H54 (cell line): ENCODE results near the gene SORT1.
A peak's percentile ranks its signal among the peaks of the same experiment; 100 is the strongest.
"Not testable (repeated sequence)": the region's sequence is repeated elsewhere in the genome, so short reads cannot be mapped to it uniquely, and the experiment has no call there.

Experiments used
- DNase-seq: peaks from one replicate; pipeline ENCODE4 v3.0.0; 2011; ENCODE audit warnings: low spot score, mixed read lengths; ENCODE audit not compliant: insufficient read length
- FAIRE-seq: peaks from 3 replicates; lab custom pipeline; 2011; peaks lifted over from hg19 to GRCh38; lab: Jason Lieb, UNC
- POLR2A ChIP-seq: IDR thresholded peaks from 2 replicates; pipeline ENCODE4 v1.6.1; 2011; ENCODE audit warnings: low read depth, mild to moderate bottlenecking, low read length

The SORT1 gene

DNA sequence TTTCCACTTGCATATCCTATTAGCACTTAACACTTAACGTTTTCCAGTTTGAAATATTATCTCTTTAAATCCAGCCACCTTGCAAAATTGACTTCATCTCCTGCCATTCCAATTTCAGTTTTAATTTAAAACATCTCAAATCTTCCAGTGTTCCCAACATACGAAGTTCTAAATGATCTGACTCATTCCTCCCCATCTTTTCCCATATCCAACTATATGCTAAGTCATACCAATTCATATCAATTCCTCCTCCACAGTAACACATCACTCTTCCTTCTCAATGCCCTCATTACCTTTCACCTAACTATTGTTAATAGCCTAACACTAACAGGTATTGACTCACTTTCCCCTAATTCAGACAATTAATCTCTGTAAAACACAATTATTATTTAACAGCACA is 25.8 kb upstream of the SORT1 start:
- no peak for DNase-seq
- no peak for TF ChIP-seq POLR2A
- FAIRE-seq = no peak

DNA sequence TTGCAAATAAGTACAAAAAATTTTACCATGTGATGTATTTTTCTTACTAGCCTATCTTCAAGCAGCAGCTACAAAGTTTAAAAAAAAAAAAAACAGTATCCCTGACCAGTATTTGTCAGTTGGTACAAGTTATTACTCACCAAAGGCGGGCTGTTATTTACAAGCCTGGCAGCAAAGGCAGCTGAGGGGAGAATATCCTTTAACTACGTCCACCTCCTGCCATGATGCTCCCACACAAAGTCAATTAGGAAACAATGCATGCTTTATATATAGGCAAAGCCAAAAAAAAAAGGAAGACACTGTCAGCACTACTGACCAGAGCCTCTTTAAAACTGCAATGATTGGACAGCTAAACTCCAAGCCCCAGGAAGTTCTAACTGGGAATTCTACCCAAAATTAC is 14.8 kb upstream of the SORT1 start:
- no peak for DNase-seq

DNA sequence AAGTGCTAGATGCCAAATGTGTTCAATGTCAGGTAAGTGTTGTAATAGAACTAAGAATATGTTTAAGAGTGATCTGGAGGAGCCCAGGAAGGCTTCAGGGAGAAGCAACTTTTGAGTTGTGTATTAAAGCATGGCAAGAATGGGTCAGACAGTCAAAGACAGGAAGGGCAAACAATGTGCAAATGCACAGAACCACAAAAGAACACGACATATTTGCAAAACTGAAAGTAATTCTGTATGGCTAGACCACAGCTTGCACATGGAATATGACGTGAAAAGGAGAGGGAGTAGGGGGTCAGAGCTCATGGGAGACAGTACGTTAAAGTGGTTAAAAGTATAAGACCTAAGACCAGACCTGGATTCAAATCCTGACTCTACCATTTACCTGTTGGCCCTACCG is 7.1 kb upstream of the SORT1 start:
- TF ChIP-seq POLR2A = no peak
- no peak for DNase-seq
- no peak for FAIRE-seq

More for the DNA sequence above, 14.8 kb upstream of the SORT1 start:
- TF ChIP-seq POLR2A = no peak
- no peak for FAIRE-seq

- no peak for FAIRE-seq
- no peak for TF ChIP-seq POLR2A
Observed at GRCh38 chr1:109402025-109402424, 4.3 kb upstream of the SORT1 start.

GRCh38 chr1:109400035-109400655 is 2.4 kb upstream of the SORT1 start:
- TF ChIP-seq POLR2A = no peak
- FAIRE-seq = no peak
- DNase-seq = no peak

More at GRCh38 chr1:109402025-109402424, 4.3 kb upstream of the SORT1 start:
- no peak for DNase-seq

DNA sequence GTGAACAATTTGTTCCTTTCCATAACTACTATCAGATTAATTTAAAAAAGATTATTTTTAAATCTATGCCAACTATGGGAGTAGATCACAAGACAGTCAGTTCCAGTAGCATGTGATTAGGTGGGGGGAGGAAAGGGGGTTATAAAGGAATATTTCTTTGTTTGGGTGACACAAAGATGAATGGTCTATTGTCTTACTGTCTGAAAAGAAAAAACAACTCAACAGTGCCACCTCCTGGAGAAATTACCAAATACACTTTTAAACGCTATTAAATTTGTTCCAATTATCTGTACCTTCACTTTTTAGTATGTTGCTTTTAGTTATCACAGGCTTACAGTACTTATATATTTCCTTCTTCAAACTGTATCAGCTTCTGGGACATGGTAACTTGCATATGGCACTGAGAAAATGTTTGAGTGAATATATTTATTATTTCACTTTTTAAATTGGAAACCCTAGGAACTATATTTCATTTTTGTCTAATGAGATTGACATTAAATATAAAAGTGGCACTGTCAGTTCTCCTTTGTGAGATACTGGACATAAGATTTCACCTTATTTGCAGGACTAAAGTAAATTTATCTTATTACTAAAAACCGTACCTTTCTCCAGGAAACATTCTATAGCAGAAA is 1.7 kb upstream of the SORT1 start:
- no peak for TF ChIP-seq POLR2A
- peak; percentile 77 for FAIRE-seq
- DNase-seq = peak; percentile 22

- FAIRE-seq = no peak
- DNase-seq = no peak
- no peak for TF ChIP-seq POLR2A
Observed at GRCh38 chr1:109398343-109399225, 866 bp upstream of the SORT1 start.

GRCh38 chr1:109396871-109397580 is 692 bp downstream of the SORT1 start:
- TF ChIP-seq POLR2A = no peak
- DNase-seq (no peak), FAIRE-seq (peak; percentile 48)

DNA sequence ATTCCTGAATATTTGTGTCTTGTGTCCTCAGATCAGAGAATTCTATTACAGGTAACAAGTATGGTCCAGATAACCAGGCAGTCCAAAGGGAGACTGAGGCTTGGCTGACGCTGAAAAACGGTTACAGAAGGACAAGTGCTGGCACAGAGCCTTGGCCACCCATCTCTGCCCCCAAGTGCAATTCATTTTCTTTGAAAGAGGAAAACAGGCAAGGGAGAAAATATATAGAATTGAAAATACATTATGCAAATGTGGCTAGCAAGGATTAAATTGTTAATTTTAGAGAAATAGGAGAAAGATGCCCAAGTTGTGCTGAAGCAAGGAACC is 1.2 kb downstream of the SORT1 start:
- FAIRE-seq (no peak), DNase-seq (no peak)
- no peak for TF ChIP-seq POLR2A

DNA sequence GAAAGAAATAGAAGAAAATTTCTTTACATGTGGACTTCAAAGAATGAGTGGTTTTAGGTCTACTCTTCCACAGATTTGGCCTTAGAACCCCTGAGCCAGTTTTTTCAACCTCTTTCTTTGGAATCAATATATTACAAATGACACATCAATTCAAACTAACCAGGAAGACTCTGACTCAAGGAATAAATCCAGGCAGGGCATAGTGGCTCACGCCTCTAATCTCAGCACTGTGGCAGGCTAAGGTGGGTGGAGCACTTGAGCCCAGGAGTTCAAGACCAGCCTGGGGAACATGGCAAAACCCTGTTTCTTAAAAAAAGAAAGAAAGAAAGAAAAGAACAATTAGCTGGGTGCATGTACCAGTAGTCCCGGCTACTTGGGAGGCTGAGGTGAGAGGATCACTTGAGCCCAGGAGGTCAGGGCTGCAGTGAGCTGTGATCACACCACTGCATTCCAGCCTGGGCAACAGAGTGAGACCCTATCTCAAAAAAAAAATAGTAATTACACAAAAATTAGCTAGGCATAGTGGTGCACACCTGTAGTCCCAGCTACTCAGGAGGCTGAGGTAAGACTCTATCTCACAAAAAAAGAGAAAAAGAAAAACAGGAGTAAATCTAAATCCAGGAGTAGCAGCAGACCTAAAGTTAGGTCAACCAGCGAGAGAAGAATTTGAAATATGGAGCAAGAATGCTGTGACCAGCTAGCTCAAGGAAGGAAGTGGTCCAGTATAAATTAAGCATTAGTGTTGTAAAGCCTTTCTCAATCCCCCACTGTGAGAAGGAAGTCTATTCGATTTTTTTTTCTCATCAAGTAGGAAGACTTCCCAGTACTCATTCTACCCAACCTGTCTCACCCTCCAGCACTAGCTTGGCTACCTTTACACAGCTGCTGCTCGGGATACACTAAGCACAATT is 1.9 kb downstream of the SORT1 start:
- TF ChIP-seq POLR2A = no peak
- FAIRE-seq (peak; percentile 11), DNase-seq (no peak)

DNA sequence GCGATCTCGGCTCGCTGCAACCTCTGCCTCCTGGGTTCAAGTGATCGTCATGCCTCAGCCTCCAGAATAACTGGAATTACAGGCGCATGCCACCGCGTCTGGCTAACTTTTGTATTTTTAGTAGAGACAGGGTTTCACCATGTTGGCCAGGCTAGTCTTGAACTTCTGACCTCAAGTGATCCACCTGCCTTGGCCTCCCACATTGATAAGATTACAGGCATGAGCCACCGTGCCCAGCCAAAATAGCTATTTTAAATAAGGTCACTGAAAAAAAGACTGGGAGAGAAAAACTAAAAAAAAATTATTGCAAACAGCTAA is 2.5 kb downstream of the SORT1 start:
- not testable (repeated sequence) for DNase-seq, FAIRE-seq

- FAIRE-seq (no peak), DNase-seq (no peak)
- TF ChIP-seq POLR2A = no peak
Observed at GRCh38 chr1:109394591-109395281, 3.0 kb downstream of the SORT1 start.
